Limb (tissue), 2 donors: Measurements from ENCODE around the gene CTNND1.
"Not testable (repeated sequence)": the region's sequence is repeated elsewhere in the genome, so short reads cannot be mapped to it uniquely, and the experiment has no call there.

Source experiments
- DNase-seq, 2 donors: peaks; one replicate each; pipeline ENCODE4 v3.0.0-alpha.2; 2016; ENCODE audit errors: extremely low spot score in 2 of 2

CTNND1 gene, protein sequence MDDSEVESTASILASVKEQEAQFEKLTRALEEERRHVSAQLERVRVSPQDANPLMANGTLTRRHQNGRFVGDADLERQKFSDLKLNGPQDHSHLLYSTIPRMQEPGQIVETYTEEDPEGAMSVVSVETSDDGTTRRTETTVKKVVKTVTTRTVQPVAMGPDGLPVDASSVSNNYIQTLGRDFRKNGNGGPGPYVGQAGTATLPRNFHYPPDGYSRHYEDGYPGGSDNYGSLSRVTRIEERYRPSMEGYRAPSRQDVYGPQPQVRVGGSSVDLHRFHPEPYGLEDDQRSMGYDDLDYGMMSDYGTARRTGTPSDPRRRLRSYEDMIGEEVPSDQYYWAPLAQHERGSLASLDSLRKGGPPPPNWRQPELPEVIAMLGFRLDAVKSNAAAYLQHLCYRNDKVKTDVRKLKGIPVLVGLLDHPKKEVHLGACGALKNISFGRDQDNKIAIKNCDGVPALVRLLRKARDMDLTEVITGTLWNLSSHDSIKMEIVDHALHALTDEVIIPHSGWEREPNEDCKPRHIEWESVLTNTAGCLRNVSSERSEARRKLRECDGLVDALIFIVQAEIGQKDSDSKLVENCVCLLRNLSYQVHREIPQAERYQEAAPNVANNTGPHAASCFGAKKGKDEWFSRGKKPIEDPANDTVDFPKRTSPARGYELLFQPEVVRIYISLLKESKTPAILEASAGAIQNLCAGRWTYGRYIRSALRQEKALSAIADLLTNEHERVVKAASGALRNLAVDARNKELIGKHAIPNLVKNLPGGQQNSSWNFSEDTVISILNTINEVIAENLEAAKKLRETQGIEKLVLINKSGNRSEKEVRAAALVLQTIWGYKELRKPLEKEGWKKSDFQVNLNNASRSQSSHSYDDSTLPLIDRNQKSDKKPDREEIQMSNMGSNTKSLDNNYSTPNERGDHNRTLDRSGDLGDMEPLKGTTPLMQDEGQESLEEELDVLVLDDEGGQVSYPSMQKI

GRCh38 chr11:57761301-57762234, at the start of gene CTNND1:
Gene CTNND1, plus strand, starts transcription at chr11:57761802. Its CDS starts 29,677 bp downstream, at chr11:57791479.
- DNase-seq, result peak; percentile 88 to 98

- DNase-seq, result peak; percentile 93 to 99
Observed at GRCh38 chr11:57712256-57713150, 49.1 kb upstream of the CTNND1 start, which contains the start of gene TMX2. Gene TMX2, plus strand, starts transcription at chr11:57712593. Its CDS starts 26 bp downstream, at chr11:57712619.

DNA sequence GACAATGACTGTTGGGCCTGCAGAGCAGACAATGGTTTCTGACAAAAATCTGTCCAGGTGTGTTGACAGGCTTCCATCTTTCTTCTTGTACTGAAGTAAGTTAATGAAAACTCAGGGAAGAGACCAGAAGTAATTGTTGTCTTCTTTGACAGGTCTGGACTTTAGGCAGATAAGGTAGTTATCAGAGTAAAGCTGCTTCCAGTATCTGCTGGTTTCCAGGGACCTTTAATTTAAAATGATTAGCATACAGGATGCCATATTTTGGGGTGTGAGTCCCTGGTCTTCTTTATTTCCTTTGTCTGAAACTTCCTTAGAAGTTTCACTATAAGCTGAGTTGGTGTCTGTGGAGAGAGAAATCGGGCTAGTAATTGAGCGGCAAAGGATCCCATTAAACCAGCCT, 47.8 kb upstream of the CTNND1 start:
- no peak for DNase-seq

DNA sequence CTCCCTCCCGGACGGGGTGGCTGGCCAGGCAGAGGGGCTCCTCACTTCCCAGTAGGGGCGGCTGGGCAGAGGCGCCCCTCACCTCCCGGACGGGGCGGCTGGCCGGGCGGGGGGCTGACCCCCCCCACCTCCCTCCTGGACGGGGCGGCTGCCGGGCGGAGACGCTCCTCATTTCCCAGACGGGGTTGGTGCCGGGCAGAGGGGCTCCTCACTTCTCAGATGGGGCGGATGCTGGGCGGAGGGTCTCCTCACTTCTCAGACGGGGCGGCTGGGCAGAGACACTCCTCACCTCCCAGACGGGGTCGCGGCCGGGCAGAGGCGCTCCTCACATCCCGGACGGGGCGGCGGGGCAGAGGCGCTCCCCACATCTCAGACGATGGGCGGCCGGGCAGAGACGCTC, 44.9 kb upstream of the CTNND1 start:
- not testable (repeated sequence) for DNase-seq

GRCh38 chr11:57727185-57727584, 34.4 kb upstream of the CTNND1 start:
- DNase-seq, result no peak

- no peak for DNase-seq
Observed at GRCh38 chr11:57728829-57729228, 32.8 kb upstream of the CTNND1 start.

DNA sequence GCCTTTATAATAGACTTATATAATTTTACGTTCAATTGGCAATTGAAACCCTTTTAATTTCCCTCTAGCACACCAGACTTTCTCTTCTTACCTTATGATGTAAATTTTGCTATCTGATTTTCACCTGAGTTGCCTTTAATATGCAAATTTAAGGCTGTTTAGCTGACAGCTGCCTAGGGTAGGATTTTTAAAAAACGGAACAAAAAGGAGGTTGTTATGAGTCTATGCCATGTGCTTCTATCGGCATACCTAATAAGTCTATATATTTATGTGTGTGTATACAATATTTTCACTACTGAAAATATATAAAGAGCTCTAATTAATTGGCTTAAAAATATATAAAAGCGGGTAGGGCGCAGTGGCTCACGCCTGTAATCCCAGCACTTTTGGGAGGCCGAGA, 32.1 kb upstream of the CTNND1 start:
- no peak for DNase-seq

DNA sequence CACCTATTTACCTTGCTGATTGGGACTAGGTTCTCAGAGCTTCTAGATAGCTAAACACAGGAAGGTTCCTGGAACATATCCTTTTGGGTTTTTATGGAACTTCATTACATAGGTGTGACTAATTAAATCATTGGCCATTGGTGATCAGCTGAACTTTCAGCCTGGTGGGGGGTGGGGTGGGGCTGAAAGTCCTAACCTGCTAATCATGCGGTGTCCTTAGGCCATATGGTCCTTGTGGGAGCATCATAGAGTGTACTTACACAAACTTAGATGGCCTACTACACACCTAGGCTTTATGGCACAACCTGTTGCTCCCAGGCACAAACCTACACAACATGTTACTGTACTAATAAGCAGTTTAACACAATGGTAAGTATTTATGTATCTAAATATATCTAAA, 28.9 kb upstream of the CTNND1 start:
- no peak for DNase-seq

DNA sequence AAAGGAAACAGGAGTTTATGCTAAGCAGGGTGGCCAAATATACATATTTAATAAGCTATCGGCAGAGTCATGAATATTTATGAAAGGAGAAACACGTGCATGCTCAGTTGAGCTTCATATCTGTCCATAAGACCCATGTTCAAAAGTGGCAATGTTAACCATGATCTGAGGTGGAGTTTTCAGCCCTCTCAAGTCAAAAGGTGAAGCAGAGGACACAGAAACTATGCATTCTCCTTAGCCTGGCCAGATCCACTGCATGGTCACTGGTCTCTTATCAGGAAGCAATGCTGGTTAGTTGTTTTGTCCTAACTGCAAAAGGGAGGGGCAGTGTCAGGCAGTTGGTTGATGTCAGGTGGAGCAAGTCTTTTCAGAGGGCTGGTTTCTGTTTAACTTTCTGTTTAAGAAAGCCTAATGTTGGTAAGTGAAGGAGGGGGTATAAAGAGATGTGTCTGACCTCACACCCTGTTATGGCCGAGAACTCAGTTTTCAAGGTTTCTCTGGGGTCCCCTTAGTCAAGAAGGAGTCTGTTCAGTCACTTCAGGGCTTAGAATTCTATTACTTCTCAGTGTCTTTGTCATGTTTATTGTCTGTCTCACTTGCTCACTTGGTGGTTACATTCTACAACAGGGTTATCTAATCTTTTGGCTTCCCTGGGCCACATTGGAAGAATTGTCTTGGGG, 25.8 kb upstream of the CTNND1 start:
- DNase-seq, result no peak

DNA sequence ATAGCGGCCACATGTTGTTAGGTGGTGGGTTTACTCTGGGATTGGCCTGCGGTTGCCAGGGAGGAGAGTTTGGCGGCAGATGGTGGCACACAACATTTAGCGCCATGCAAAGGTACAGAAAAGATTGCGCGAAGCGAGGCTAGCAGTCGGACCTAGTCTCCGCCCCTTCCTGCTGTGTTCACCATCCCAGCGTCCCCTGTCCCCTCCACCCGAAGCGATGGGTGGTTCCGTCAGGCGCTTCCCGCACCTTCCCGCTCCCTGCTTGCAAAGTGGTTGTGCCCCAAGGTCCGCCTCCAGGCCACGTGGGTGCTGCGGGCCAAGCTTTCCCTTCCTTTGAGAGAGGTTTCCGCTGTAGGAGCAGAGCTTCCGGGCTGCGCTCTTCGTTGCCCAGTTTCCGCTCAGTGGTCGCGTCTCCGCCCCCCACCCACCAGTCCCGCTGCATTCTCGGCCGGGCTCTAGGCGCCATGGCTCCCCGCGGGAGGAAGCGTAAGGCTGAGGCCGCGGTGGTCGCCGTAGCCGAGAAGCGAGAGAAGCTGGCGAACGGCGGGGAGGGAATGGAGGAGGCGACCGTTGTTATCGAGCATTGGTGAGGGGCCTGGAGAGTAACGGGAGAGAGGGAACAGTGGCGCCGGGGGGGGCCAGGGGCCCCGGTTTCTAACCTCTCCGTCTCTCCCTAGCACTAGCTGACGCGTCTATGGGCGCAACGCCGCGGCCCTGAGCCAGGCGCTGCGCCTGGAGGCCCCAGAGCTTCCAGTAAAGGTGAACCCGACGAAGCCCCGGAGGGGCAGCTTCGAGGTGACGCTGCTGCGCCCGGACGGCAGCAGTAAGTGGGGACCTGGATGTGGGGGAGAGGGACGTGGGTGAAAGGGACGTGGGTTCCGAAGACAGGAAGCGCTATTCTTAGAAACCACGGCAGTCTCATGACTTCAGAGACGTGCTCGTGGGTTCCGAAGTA, 20.2 kb upstream of the CTNND1 start, which contains the start of gene SELENOH:
TSS of gene SELENOH (plus strand) at position 360 of the 955 bp plus-strand sequence. CDS start at position 465, 105 bp downstream.
- peak; percentile 97 for DNase-seq

- no peak for DNase-seq
Observed at GRCh38 chr11:57742087-57742452, 19.5 kb upstream of the CTNND1 start.

- no peak for DNase-seq
Observed at GRCh38 chr11:57744357-57744756, 17.2 kb upstream of the CTNND1 start.

DNA sequence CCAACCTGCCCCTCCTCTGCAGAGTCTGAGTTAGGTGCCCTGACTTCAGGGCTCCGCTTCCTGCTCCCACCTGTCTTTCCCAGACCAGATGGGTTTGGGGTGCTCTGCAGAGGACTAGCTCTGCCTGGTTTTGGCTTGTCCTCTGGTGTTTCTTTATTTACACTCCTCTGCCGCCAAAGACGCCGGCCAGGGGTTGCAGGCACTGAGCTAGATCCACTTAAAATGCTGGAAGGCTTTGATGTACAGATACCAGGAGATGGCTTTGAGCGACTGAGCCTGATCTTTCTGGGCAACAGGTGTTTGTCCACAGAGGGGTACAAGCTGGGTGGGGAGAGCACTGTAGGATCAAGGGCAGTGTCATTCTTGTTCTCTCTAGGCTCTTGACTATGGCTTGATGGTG, 16.4 kb upstream of the CTNND1 start:
- no peak for DNase-seq

- DNase-seq, result no peak
Observed at GRCh38 chr11:57746920-57747319, 14.7 kb upstream of the CTNND1 start.

DNA sequence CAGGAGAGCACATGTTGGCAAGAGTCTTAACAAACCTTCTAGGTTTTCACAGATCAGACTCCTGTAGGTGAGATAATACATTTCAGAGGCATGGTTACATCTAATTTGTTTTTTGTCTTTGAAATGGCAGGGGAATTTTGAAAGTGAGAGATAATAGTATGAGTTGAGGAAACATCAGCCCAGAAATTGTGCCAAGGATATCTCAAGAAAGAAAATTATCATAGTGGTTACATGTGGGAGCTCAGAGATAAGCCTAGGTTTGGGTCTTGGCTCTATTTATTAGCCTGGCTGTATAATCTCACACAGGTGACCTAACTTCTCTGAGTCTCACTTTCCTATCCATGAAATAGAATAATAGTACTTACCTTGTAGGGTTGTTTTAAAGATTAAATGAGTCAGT, 10.4 kb upstream of the CTNND1 start:
- DNase-seq, result no peak

DNA sequence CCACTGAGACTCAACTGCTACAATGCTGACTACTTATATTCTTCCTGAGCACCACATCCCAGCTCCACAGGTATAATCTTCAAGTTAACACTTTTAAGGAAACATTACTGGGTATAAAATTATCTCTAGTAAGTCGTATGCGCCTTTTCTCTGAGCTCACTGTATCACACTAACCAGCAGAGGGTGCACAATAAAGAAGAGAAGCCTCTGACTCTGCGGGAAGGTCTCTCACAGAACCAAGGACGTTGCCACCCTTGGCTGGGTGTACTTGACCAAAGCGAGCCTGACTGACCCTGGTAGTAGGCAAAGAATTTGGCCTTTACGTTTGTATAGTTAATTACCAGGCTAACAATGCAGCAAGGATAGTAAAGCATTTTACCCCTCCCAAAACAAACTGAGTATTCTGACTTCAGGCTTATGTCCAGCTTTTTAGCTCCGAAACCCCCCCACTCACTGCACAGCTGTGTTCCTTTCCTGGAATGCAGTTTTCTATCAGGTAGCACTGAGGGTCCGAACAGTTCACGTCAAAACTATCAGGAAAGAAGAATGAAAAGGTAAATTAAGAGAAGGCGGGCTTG, 9.8 kb upstream of the CTNND1 start, which contains the start of gene BTBD18:
TSS of gene BTBD18 (minus strand) at position 144 of the 578 bp plus-strand sequence. CDS start 631 bp downstream, outside the sequence.
- DNase-seq, result no peak

DNA sequence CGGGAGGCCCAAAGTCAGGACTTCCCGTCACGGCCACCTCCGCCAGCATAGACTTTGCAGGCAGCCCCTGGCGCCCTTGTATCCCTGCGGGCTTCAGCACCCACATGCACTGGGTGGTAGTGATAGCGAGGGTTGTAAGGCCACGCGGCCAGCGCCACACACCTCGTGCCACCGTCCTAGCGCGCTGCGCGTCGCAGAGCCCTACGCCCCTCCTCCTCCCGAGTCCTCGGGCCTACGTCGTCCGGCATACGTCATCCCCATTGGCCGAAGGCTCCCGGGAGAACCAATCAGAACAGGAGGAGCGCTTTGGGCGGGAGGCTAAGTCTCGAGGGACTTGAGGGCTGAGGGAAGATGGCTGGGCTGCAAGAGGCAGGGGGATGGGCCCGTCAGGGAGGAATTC, 8.6 kb upstream of the CTNND1 start:
- DNase-seq, result no peak

DNA sequence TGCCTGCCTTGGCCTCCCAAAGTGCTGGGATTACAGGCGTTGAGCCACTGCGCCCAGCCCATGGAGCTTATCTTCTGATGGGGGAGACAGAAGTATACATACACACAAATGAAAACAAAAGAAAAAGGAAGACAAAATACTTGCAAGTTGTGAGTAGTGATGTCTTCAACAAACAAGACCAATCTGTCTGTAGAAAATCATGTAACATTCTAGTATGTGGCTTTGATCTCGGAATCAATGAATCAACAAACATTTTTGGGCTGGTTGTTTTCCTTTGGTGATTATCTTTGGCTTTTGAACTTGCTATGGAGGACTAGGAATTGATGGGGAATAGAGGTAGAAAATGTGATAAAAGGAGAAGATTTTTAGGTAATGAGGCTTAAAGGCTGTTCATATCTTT, 3.4 kb upstream of the CTNND1 start:
- DNase-seq, result no peak
